HPDE6-E6E7 (cell line): ENCODE data around the gene CLCF1.
A peak's percentile ranks its signal among the peaks of the same experiment; 100 is the strongest.

Experiments used
- DNase-seq: peaks from one replicate; pipeline ENCODE4 v3.0.0; 2011; ENCODE audit warnings: missing footprints; ENCODE audit errors: extremely low spot score

Gene CLCF1

GRCh38 chr11:67395555-67396258, 22.3 kb upstream of the CLCF1 start:
- DNase-seq, result no peak

- DNase-seq, result no peak
Measured at GRCh38 chr11:67393990-67394389, 20.6 kb upstream of the CLCF1 start.

- DNase-seq, result no peak
Measured at GRCh38 chr11:67393437-67393836, 20.0 kb upstream of the CLCF1 start.

GRCh38 chr11:67392183-67392715, 18.9 kb upstream of the CLCF1 start:
- DNase-seq, result no peak

GRCh38 chr11:67391304-67392182, 18.1 kb upstream of the CLCF1 start, which contains the start of gene RAD9A:
Gene RAD9A, plus strand, starts transcription at chr11:67391986. Its CDS starts 59 bp downstream, at chr11:67392045.
- peak; percentile 98 for DNase-seq

- no peak for DNase-seq
Measured at GRCh38 chr11:67390947-67391303, 17.5 kb upstream of the CLCF1 start.

GRCh38 chr11:67389477-67389876, 16.1 kb upstream of the CLCF1 start:
- DNase-seq, result no peak

GRCh38 chr11:67387518-67387917, 14.1 kb upstream of the CLCF1 start:
- no peak for DNase-seq

- DNase-seq, result no peak
Measured at GRCh38 chr11:67387069-67387468, 13.7 kb upstream of the CLCF1 start.

- no peak for DNase-seq
Measured at GRCh38 chr11:67384851-67385366, 11.5 kb upstream of the CLCF1 start.

GRCh38 chr11:67382276-67383136, 9.1 kb upstream of the CLCF1 start:
- DNase-seq, result no peak

GRCh38 chr11:67381244-67381972, 8.0 kb upstream of the CLCF1 start:
- DNase-seq, result no peak

GRCh38 chr11:67379061-67380058, 6.0 kb upstream of the CLCF1 start:
- peak; percentile 73 for DNase-seq

- DNase-seq, result no peak
Measured at GRCh38 chr11:67378544-67378943, 5.1 kb upstream of the CLCF1 start.

- DNase-seq, result no peak
Measured at GRCh38 chr11:67376873-67377808, 3.7 kb upstream of the CLCF1 start.

- DNase-seq, result no peak
Measured at GRCh38 chr11:67376063-67376820, 2.8 kb upstream of the CLCF1 start.

- DNase-seq, result no peak
Measured at GRCh38 chr11:67375320-67376055, 2.1 kb upstream of the CLCF1 start.
